GM20000 (cell line): Measurements from ENCODE around the gene GNAQ.

ENCODE experiments used
- DNase-seq: peaks from one replicate; pipeline ENCODE4 v3.0.0; 2012; ENCODE audit warnings: low spot score
- CTCF ChIP-seq: IDR thresholded peaks from 2 replicates; pipeline ENCODE4 v1.5.1; 2012; ENCODE audit warnings: mild to moderate bottlenecking, control low read depth; ENCODE audit errors: extremely low read depth, missing control alignments

GNAQ gene

DNA sequence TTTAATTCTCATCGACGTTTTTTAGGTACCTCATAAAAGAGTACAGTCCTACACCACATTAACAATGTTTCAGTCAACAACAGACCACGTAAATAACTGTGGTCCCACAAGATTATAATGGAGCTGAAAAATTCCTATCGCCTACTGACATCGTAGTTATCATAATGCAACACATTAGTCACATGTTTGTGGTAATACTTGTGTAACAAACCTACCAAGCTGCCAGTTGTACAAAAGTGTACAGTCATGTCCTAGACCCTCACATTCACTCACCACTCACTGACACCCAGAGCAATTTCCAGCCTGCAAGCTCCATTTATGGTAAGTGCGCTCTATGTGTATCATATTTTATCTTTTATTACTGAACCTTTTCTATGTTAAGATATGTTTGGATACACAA, 16.8 kb downstream of the GNAQ start:
- no peak for TF ChIP-seq CTCF
- DNase-seq, result no peak

DNA sequence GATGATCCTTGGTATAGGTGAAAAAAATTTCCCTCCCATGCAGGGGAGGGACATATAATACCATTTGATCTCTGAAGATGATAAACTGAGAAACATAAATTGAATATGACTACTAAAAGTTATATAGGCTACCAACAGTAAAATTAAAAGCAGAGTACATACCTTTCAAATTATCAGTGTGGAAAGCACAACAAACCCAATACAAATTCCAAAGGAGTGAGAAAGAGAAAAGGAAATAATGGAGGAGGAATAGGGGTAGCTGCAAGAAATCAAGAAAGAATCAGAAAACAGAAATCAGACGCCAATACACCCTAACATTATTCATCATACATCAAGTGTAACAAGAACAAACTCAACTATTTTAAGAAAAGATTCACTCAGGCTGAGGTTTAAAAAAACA, 17.7 kb downstream of the GNAQ start:
- no peak for DNase-seq
- no peak for TF ChIP-seq CTCF

- no peak for TF ChIP-seq CTCF
- no peak for DNase-seq
Measured at GRCh38 chr9:78011049-78011448, 20.6 kb downstream of the GNAQ start.

DNA sequence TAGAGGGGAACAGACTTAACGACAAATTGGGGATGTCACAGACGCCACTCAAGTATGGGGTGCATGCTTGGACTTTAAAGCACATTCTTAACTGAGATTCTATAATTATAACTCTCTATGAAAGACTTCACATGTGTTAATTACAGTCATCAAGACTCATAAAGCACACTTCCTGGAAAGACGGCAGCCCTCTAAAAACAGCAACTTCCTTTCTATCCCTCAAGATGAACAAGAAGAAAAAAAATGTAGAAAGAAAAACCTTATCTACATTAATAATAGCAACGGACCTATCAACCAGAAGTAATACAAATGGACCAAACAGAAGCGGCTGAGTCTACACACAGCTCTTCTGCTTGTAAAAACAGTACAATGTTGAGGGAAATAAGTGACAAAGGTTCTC, 21.2 kb downstream of the GNAQ start:
- DNase-seq, result no peak
- TF ChIP-seq CTCF, result no peak

GRCh38 chr9:78009186-78009585, 22.4 kb downstream of the GNAQ start:
- no peak for DNase-seq
- TF ChIP-seq CTCF, result no peak

- DNase-seq, result no peak
- TF ChIP-seq CTCF, result no peak
Measured at GRCh38 chr9:78006734-78007133, 24.9 kb downstream of the GNAQ start.

GRCh38 chr9:78005231-78006002, 26.2 kb downstream of the GNAQ start:
- no peak for DNase-seq
- TF ChIP-seq CTCF, result no peak
